Muscle layer of duodenum (tissue), 2 donors: ENCODE results near the gene CRISPLD2.
A peak's percentile ranks its signal among the peaks of the same experiment; 100 is the strongest.

ENCODE experiments used
- H3K27ac ChIP-seq: one replicate; pipeline ENCODE4 v1.7.0; 2013; ENCODE audit warnings: mild to moderate bottlenecking, low read length
- H3K27me3 ChIP-seq: one replicate; pipeline ENCODE4 v1.7.0; 2013; ENCODE audit warnings: low read depth, mild to moderate bottlenecking, control low read depth, low read length
- H3K36me3 ChIP-seq, 2 donors: one replicate each; pipeline ENCODE4 v1.7.0; 2013; ENCODE audit warnings: low read length in 2 of 2, control low read depth in 1 of 2, mild to moderate bottlenecking in 1 of 2; ENCODE audit not compliant: insufficient read depth in 2 of 2, control insufficient read depth in 1 of 2
- H3K4me1 ChIP-seq, 2 donors: one replicate each; pipeline ENCODE4 v1.7.0; 2013; ENCODE audit warnings: low read length in 2 of 2, mild to moderate bottlenecking in 2 of 2, control low read depth in 1 of 2, moderate library complexity in 1 of 2; ENCODE audit not compliant: insufficient read depth in 2 of 2, control insufficient read depth in 1 of 2
- H3K4me3 ChIP-seq, 2 donors: one replicate each; pipeline ENCODE4 v1.7.0; 2013; ENCODE audit warnings: low read length in 2 of 2, low read depth in 1 of 2, mild to moderate bottlenecking in 1 of 2
- H3K9me3 ChIP-seq, 2 donors: one replicate each; pipeline ENCODE4 v1.7.0; 2013; ENCODE audit warnings: low read length in 2 of 2, control low read depth in 1 of 2, mild to moderate bottlenecking in 1 of 2; ENCODE audit not compliant: control insufficient read depth in 1 of 2
- donor health status: healthy.

CRISPLD2 gene

GRCh38 chr16:84819644-84820304 lies at the start of gene CRISPLD2:
Gene CRISPLD2, plus strand, starts transcription at chr16:84819985. Its CDS starts 18,511 bp downstream, at chr16:84838496.
- H3K4me3 ChIP-seq = peak within 1 kb of the TSS; percentile 93 to 98
- peaks cover 0 to 7% of the 10 kb centered on the region in 2 donors for H3K36me3 ChIP-seq
- H3K4me1 ChIP-seq = peaks cover 0 to 10% of the 10 kb centered on the region in 2 donors
- H3K9me3 ChIP-seq = no peaks in the 10 kb centered on the region
- peak within 1 kb of the TSS; percentile 96 for H3K27ac ChIP-seq
- H3K27me3 ChIP-seq = no peaks in the 10 kb centered on the region

- no peaks in the 10 kb centered on the region for H3K4me1 ChIP-seq
- H3K9me3 ChIP-seq = no peaks in the 10 kb centered on the region
- no peak overlapping the region for H3K4me3 ChIP-seq
- no peaks in the 10 kb centered on the region for H3K27me3 ChIP-seq
- no peak overlapping the region for H3K27ac ChIP-seq
- H3K36me3 ChIP-seq = peaks cover 50 to 77% of the 10 kb centered on the region in 2 donors
Observed at GRCh38 chr16:84773312-84773711, 46.5 kb upstream of the CRISPLD2 start.

- H3K4me3 ChIP-seq = no peak overlapping the region
- no peaks in the 10 kb centered on the region for H3K4me1 ChIP-seq
- peaks cover 50 to 69% of the 10 kb centered on the region in 2 donors for H3K36me3 ChIP-seq
- no peaks in the 10 kb centered on the region for H3K27me3 ChIP-seq
- H3K9me3 ChIP-seq = no peaks in the 10 kb centered on the region
- no peak overlapping the region for H3K27ac ChIP-seq
Observed at GRCh38 chr16:84774810-84775209, 45.0 kb upstream of the CRISPLD2 start.

- Histone ChIP-seq H3K4me1 (no peaks in the 10 kb centered on the region), H3K27ac (no peak overlapping the region), H3K27me3 (no peaks in the 10 kb centered on the region), H3K9me3 (no peaks in the 10 kb centered on the region), H3K4me3 (peak overlapping the region in 1 of 2 donors; percentile 37), H3K36me3 (peaks cover 50 to 67% of the 10 kb centered on the region in 2 donors)
Observed at GRCh38 chr16:84775262-84775810, 44.4 kb upstream of the CRISPLD2 start.

GRCh38 chr16:84777435-84777834 lies 42.4 kb upstream of the CRISPLD2 start:
- no peaks in the 10 kb centered on the region for H3K27me3 ChIP-seq
- H3K27ac ChIP-seq = no peak overlapping the region
- H3K36me3 ChIP-seq = peaks cover 44 to 61% of the 10 kb centered on the region in 2 donors
- H3K4me1 ChIP-seq = no peaks in the 10 kb centered on the region
- no peak overlapping the region for H3K4me3 ChIP-seq
- no peaks in the 10 kb centered on the region for H3K9me3 ChIP-seq

GRCh38 chr16:84778720-84779119 lies 41.1 kb upstream of the CRISPLD2 start:
- H3K27ac ChIP-seq = no peak overlapping the region
- no peaks in the 10 kb centered on the region for H3K27me3 ChIP-seq
- H3K36me3 ChIP-seq = peaks cover 32 to 48% of the 10 kb centered on the region in 2 donors
- no peak overlapping the region for H3K4me3 ChIP-seq
- no peaks in the 10 kb centered on the region for H3K4me1 ChIP-seq
- H3K9me3 ChIP-seq = no peaks in the 10 kb centered on the region

- no peaks in the 10 kb centered on the region for H3K4me1 ChIP-seq
- H3K27ac ChIP-seq = no peak overlapping the region
- H3K27me3 ChIP-seq = no peaks in the 10 kb centered on the region
- H3K9me3 ChIP-seq = no peaks in the 10 kb centered on the region
- peaks cover 30 to 37% of the 10 kb centered on the region in 2 donors for H3K36me3 ChIP-seq
- H3K4me3 ChIP-seq = no peak overlapping the region
Observed at GRCh38 chr16:84780063-84780462, 39.7 kb upstream of the CRISPLD2 start.

- Histone ChIP-seq H3K27me3 (no peaks in the 10 kb centered on the region), H3K27ac (no peak overlapping the region), H3K9me3 (no peaks in the 10 kb centered on the region), H3K4me1 (peaks cover under 1 to 3% of the 10 kb centered on the region in 2 donors), H3K36me3 (peaks cover 23 to 30% of the 10 kb centered on the region in 2 donors), H3K4me3 (no peak overlapping the region)
Observed at GRCh38 chr16:84780544-84781376, 39.0 kb upstream of the CRISPLD2 start.

GRCh38 chr16:84782846-84783245 lies 36.9 kb upstream of the CRISPLD2 start:
- no peaks in the 10 kb centered on the region for H3K27me3 ChIP-seq

GRCh38 chr16:84785843-84786581 lies 33.8 kb upstream of the CRISPLD2 start:
- Histone ChIP-seq H3K27ac (no peak overlapping the region), H3K27me3 (no peaks in the 10 kb centered on the region), H3K4me1 (peaks cover 19 to 22% of the 10 kb centered on the region in 2 donors), H3K9me3 (no peaks in the 10 kb centered on the region), H3K4me3 (no peak overlapping the region), H3K36me3 (no peaks in the 10 kb centered on the region)

More at GRCh38 chr16:84782846-84783245, 36.9 kb upstream of the CRISPLD2 start:
- Histone ChIP-seq H3K27ac (no peak overlapping the region), H3K4me1 (peaks cover 19 to 22% of the 10 kb centered on the region in 2 donors), H3K9me3 (no peaks in the 10 kb centered on the region), H3K36me3 (peaks cover 9% of the 10 kb centered on the region in 2 donors), H3K4me3 (no peak overlapping the region)
